ENCODE results near the gene NUP54. TPM values are rescaled to one million over a fixed set of nuclear protein-coding genes. Genes with fewer than 3 reads are reported as not detected.

NUP54 gene
- total RNA-seq, 2 donors from 2014 or later: 17.9 to 44.8 TPM

DNA sequence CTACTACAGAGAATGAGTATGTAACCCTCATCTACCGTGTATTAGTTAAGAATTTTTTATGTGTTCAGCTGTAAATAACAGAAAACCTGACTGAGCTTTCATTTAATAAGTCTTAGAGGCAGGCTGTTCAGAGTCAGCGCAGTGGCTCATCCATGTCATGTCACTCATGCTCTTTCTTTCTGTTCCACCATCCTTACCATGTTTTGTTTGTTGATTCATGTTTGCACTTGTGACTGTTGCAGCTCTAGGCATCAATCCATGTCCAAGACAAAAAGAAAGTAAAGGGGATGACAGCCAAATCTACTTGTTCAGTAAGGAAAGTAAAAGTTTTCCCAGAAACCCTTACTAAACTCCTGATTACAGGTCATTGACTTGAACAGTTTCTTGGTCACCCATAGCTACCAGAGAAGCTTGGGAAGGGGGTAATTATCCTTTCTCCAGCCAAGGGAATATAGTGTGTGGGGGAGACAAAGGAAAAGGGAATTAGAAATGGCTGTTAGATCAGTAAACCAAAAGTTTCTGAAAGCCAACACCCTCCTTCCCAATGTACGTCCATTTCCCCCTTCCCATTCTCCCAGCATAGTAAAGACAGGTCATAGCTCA, 64.7 kb downstream of the NUP54 start:
- TF ChIP-seq, protein P1, sequence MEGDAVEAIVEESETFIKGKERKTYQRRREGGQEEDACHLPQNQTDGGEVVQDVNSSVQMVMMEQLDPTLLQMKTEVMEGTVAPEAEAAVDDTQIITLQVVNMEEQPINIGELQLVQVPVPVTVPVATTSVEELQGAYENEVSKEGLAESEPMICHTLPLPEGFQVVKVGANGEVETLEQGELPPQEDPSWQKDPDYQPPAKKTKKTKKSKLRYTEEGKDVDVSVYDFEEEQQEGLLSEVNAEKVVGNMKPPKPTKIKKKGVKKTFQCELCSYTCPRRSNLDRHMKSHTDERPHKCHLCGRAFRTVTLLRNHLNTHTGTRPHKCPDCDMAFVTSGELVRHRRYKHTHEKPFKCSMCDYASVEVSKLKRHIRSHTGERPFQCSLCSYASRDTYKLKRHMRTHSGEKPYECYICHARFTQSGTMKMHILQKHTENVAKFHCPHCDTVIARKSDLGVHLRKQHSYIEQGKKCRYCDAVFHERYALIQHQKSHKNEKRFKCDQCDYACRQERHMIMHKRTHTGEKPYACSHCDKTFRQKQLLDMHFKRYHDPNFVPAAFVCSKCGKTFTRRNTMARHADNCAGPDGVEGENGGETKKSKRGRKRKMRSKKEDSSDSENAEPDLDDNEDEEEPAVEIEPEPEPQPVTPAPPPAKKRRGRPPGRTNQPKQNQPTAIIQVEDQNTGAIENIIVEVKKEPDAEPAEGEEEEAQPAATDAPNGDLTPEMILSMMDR (IDR thresholded peaks at IDR 0.05): no peak
- no peak overlapping the region for H3K27ac ChIP-seq
- H3K36me3 ChIP-seq: no peaks in the 10 kb centered on the region
- no peaks in the 10 kb centered on the region for H3K27me3 ChIP-seq (replicated peaks; ENCODE audit: insufficient read depth)
- peaks cover 4 to 13% of the 10 kb centered on the region in 2 donors for H3K4me1 ChIP-seq (ENCODE audit: control insufficient read depth in 1 of 2, low read depth in 2 of 2)
- no peaks in the 10 kb centered on the region for H3K9me3 ChIP-seq
- H3K4me3 ChIP-seq: no peak overlapping the region
- no peak for ATAC-seq (ENCODE audit: insufficient number of reproducible peaks, low FRiP score, low read depth)
- DNase-seq (ENCODE audit: low spot score): no peak

DNA sequence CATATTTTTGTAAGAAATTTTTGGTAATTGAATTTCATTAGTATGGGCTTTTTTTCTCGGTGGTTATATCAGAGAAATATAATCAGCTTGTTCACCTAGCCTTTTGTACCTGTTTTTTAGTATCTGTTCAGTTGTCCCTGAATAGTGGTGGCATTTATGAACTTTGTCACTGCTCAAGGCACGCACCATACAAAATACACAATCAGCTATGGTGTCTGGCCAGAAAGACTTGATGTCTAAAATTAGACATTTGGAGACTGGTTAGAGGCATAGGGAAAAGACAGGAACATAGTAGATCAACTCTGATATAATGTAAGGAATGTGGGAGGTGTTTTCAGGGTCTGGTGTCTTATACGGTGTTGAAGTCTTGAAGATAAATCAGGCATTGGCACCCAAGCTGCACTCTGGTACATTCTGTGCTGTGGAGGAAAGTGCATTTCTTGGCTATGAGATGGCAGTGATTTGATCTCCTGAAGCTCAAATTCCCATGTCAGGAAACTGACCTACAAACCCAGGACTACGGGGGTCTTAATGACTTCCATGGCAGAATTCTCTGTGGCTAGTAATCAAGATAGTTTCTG, 70.1 kb downstream of the NUP54 start:
- Histone ChIP-seq H3K27me3 (replicated peaks; ENCODE audit: insufficient read depth) (no peaks in the 10 kb centered on the region), H3K36me3 (no peaks in the 10 kb centered on the region), H3K4me3 (no peak overlapping the region), H3K27ac (no peak overlapping the region), H3K4me1 (ENCODE audit: control insufficient read depth in 1 of 2, low read depth in 2 of 2) (no peaks in the 10 kb centered on the region), H3K9me3 (no peaks in the 10 kb centered on the region)
- ATAC-seq (ENCODE audit: insufficient number of reproducible peaks, low FRiP score, low read depth) (no peak), DNase-seq (ENCODE audit: low spot score) (no peak)
- TF ChIP-seq, protein P1 (IDR thresholded peaks at IDR 0.05): no peak

DNA sequence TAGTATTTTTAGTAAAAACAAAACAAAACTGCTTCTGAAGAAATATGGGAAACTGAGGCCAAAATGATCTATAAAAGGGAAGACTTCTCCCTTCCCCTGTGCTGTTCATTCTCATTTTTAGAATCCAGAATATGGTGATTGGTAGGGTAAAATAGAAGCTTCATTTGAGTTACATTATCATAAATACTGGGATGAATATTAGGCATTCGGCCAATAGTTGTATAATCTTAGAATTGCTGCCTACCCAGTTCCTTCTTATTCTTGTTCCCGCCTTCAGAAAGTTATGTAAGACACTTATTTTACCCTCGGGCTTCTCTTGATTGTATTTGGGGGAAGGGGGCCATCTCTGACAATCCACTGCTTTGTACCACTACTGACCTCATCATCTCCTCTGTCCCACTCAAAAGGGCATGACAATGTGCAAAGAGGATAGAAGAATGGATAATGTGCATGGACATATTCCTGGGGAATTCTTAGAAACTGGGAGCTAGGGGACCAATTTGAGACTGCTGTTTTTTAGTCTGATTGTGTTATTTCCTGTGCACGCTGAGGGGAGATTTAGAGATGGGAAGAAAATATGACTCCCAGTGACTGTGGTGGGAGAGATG, 73.1 kb downstream of the NUP54 start:
- no peaks in the 10 kb centered on the region for H3K4me1 ChIP-seq (ENCODE audit: control insufficient read depth in 1 of 2, low read depth in 2 of 2)
- ATAC-seq (ENCODE audit: insufficient number of reproducible peaks, low FRiP score, low read depth): no peak
- no peak for DNase-seq (ENCODE audit: low spot score)
- TF ChIP-seq, protein P1 (IDR thresholded peaks at IDR 0.05): no peak
- H3K4me3 ChIP-seq: no peak overlapping the region
- no peaks in the 10 kb centered on the region for H3K9me3 ChIP-seq
- H3K27ac ChIP-seq: no peak overlapping the region
- H3K27me3 ChIP-seq (replicated peaks; ENCODE audit: insufficient read depth): no peaks in the 10 kb centered on the region
- no peaks in the 10 kb centered on the region for H3K36me3 ChIP-seq

DNA sequence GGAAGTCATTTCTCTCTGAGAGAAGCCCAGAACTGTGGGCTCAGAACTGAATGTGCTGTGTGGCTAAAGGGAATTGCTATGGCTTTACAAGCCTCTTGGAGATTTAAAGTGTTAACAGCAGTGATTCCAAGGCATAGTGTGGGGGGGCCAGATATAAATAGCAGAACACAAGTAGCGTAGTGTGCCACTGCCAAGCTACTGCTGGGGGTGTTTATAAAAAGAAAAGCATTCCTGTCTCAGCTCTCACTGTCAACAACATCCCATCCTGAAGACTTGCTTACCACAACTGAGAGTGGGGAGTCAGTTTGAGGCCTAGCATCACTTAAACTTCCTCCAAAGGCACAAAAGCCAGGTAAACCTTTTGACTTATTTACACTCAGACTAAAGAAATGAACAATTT, 73.7 kb downstream of the NUP54 start, which contains the start of gene ART3:
TSS of gene ART3 (plus strand) at position 242 of the 400 bp plus-strand sequence. CDS start 1,181 bp downstream, outside the sequence.
- Histone ChIP-seq H3K4me1 (ENCODE audit: control insufficient read depth in 1 of 2, low read depth in 2 of 2) (no peaks in the 10 kb centered on the region), H3K27me3 (replicated peaks; ENCODE audit: insufficient read depth) (no peaks in the 10 kb centered on the region), H3K27ac (no peak within 1 kb of the TSS), H3K9me3 (no peaks in the 10 kb centered on the region), H3K36me3 (no peaks in the 10 kb centered on the region), H3K4me3 (no peak within 1 kb of the TSS)
- DNase-seq (ENCODE audit: low spot score) (no peak), ATAC-seq (ENCODE audit: insufficient number of reproducible peaks, low FRiP score, low read depth) (no peak)
- TF ChIP-seq, protein P1 (IDR thresholded peaks at IDR 0.05): no peak

DNA sequence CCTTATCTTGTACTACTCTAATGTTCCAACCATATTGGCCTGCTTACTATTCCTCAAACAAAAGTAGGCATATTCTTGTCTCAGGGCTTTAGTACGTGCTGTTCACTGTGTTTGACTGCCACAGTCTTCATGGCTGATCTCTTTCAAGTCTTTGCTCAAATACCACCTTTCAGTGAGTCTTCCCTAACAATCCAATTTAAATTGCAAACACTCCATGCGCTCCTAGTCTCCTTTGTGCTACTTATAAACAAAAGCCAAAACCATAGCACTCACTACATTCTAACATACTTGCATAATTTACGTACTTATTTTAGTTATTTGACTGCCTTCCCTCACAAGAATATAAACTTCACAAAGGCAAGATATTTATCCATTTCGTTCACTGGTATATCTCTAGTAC, 75.4 kb downstream of the NUP54 start:
- Histone ChIP-seq H3K9me3 (no peaks in the 10 kb centered on the region), H3K4me3 (no peak overlapping the region), H3K36me3 (no peaks in the 10 kb centered on the region), H3K4me1 (ENCODE audit: control insufficient read depth in 1 of 2, low read depth in 2 of 2) (no peaks in the 10 kb centered on the region), H3K27me3 (replicated peaks; ENCODE audit: insufficient read depth) (no peaks in the 10 kb centered on the region), H3K27ac (no peak overlapping the region)
- TF ChIP-seq, protein P1 (IDR thresholded peaks at IDR 0.05): no peak
- ATAC-seq (ENCODE audit: insufficient number of reproducible peaks, low FRiP score, low read depth): no peak
- DNase-seq (ENCODE audit: low spot score): no peak
